Measurements from ENCODE around the gene FREM1. TPM values are rescaled to one million over a fixed set of nuclear protein-coding genes. Genes with fewer than 3 reads are reported as not detected.

FREM1 gene
- total and polyA plus RNA-seq, 8 donors: 4.6 to 19.8 (median 8.2) TPM

GRCh38 chr9:14780251-14780650 is 130.0 kb downstream of the FREM1 start:
- Histone ChIP-seq H3K27ac (no peak overlapping the region), H3K27me3 (no peaks in the 10 kb centered on the region), H3K4me3 (no peak overlapping the region), H3K4me1 (no peaks in the 10 kb centered on the region), H3K36me3 (peaks cover 0 to 7% (median 0%) of the 10 kb centered on the region in 3 donors), H3K9me3 (no peaks in the 10 kb centered on the region)
- intact Hi-C loops (cut with DNase I): no loop called here
- 85 to 93% methylated on average over 5 of the region's 5 CpGs for WGBS, 2 donors
- FAIRE-seq: no peak
- no peak for DNase-seq
- no peak for ATAC-seq
- TF ChIP-seq, protein P1, sequence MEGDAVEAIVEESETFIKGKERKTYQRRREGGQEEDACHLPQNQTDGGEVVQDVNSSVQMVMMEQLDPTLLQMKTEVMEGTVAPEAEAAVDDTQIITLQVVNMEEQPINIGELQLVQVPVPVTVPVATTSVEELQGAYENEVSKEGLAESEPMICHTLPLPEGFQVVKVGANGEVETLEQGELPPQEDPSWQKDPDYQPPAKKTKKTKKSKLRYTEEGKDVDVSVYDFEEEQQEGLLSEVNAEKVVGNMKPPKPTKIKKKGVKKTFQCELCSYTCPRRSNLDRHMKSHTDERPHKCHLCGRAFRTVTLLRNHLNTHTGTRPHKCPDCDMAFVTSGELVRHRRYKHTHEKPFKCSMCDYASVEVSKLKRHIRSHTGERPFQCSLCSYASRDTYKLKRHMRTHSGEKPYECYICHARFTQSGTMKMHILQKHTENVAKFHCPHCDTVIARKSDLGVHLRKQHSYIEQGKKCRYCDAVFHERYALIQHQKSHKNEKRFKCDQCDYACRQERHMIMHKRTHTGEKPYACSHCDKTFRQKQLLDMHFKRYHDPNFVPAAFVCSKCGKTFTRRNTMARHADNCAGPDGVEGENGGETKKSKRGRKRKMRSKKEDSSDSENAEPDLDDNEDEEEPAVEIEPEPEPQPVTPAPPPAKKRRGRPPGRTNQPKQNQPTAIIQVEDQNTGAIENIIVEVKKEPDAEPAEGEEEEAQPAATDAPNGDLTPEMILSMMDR (IDR thresholded peaks at IDR 0.05): no peak

DNA sequence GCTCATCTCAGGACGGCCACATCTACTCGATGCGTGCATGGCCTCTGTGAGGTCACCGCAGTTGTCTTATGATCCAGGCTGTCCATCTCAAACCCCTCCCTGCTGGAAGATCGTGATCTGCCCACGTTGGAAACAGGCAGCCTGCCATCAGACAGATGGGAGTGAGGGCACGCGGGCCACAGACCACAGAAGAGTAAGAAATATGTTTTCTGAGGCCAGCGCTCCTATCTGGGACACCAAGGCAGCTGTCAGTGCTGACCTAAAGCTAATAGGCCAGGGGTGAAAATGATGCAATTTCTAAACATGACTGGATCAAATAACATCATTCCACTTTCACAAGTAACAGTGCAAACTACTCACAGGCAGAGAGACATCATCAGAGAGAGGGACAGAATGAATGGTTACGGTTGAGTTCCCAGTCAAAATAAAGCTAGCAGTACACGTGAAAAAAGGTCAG is 130.6 kb downstream of the FREM1 start:
- no peak overlapping the region for H3K27ac ChIP-seq
- 89 to 91% methylated on average over 11 of the region's 11 CpGs for WGBS, 2 donors
- FAIRE-seq (no peak), DNase-seq (no peak), ATAC-seq (no peak)
- H3K9me3 ChIP-seq: no peaks in the 10 kb centered on the region
- no peaks in the 10 kb centered on the region for H3K27me3 ChIP-seq
- peaks cover 0 to 7% (median 0%) of the 10 kb centered on the region in 3 donors for H3K36me3 ChIP-seq
- H3K4me1 ChIP-seq: no peaks in the 10 kb centered on the region
- TF ChIP-seq, protein P1 (IDR thresholded peaks at IDR 0.05): no peak
- H3K4me3 ChIP-seq: no peak overlapping the region
- intact Hi-C loops (cut with DNase I): no loop called here

DNA sequence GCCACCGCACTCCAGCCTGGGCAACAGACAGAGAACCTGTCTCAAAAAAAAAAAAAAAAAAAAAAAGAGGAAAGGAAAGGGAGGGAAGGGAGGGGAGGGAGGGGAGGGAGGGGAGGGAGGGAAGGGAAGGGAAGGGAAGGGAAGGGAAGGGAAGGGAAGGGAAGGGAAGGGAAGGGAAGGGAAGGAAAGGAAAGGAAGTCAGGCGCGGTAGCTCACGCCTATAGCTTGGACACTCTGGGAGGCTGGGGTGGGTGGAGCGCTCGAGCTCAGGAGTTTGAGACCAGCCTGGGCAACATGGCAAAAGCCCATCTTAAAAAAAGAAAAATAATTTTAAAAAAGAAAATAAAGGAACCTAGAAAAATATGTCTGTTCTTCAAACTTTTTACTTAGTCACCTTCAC is 131.7 kb downstream of the FREM1 start:
- H3K27me3 ChIP-seq: no peaks in the 10 kb centered on the region
- peaks cover 0 to 7% (median 0%) of the 10 kb centered on the region in 3 donors for H3K36me3 ChIP-seq
- TF ChIP-seq, protein P1 (IDR thresholded peaks at IDR 0.05): no peak
- H3K27ac ChIP-seq: no peak overlapping the region
- no peaks in the 10 kb centered on the region for H3K4me1 ChIP-seq
- ATAC-seq (no peak), DNase-seq (no peak), FAIRE-seq (no peak)
- H3K9me3 ChIP-seq: no peaks in the 10 kb centered on the region
- intact Hi-C loops (cut with DNase I): no loop called here
- 86 to 91% methylated on average over 6 of the region's 6 CpGs for WGBS, 2 donors
- no peak overlapping the region for H3K4me3 ChIP-seq

- Histone ChIP-seq H3K4me1 (no peaks in the 10 kb centered on the region), H3K36me3 (no peaks in the 10 kb centered on the region), H3K4me3 (no peak overlapping the region), H3K9me3 (no peaks in the 10 kb centered on the region), H3K27ac (no peak overlapping the region), H3K27me3 (no peaks in the 10 kb centered on the region)
- TF ChIP-seq, protein P1 (IDR thresholded peaks at IDR 0.05): no peak
- FAIRE-seq: no peak
- WGBS, 2 donors: 86 to 97% methylated on average over 7 of the region's 7 CpGs
- intact Hi-C loops (cut with DNase I): no loop called here
- ATAC-seq: no peak
- no peak for DNase-seq
Observed at GRCh38 chr9:14775917-14776316, 134.3 kb downstream of the FREM1 start.

GRCh38 chr9:14770592-14770991 is 139.6 kb downstream of the FREM1 start:
- 76 to 78% methylated on average over 7 of the region's 7 CpGs for WGBS, 2 donors
- no peak for FAIRE-seq
- TF ChIP-seq, protein P1 (IDR thresholded peaks at IDR 0.05): no peak

More at GRCh38 chr9:14770592-14770991, 139.6 kb downstream of the FREM1 start:
- intact Hi-C loops (cut with DNase I): no loop called here
- no peaks in the 10 kb centered on the region for H3K27me3 ChIP-seq
- no peak for ATAC-seq
- H3K27ac ChIP-seq: no peak overlapping the region
- H3K9me3 ChIP-seq: no peaks in the 10 kb centered on the region
- DNase-seq: no peak
- peaks cover 0 to 4% (median 0%) of the 10 kb centered on the region in 3 donors for H3K36me3 ChIP-seq
- no peaks in the 10 kb centered on the region for H3K4me1 ChIP-seq
- H3K4me3 ChIP-seq: no peak overlapping the region
